Measurements from ENCODE around the gene PIGR. TPM values are rescaled to one million over a fixed set of nuclear protein-coding genes. Genes with fewer than 3 reads are reported as not detected.

PIGR gene
- total RNA-seq, 1 donor from 2014 or later = not detected

- Mint-ChIP-seq H3K27ac (ENCODE audit: unreplicated experiment) (no peak overlapping the region), H3K27me3 (ENCODE audit: unreplicated experiment) (peaks cover 1% of the 10 kb centered on the region), H3K9me3 (ENCODE audit: unreplicated experiment) (no peaks in the 10 kb centered on the region), H3K36me3 (ENCODE audit: low read depth, unreplicated experiment) (no peaks in the 10 kb centered on the region), H3K4me1 (ENCODE audit: unreplicated experiment) (peaks cover 3% of the 10 kb centered on the region), H3K4me3 (ENCODE audit: unreplicated experiment) (no peak overlapping the region)
- no peak for DNase-seq (ENCODE audit: low spot score)
- TF ChIP-seq CTCF (IDR thresholded peaks at IDR 0.05; ENCODE audit: unreplicated experiment) = no peak
These were observed 58.6 kb downstream of the PIGR start for GRCh38 chr1:206887701-206888100.

- no peak for DNase-seq (ENCODE audit: low spot score)
- peaks cover 1% of the 10 kb centered on the region for H3K27me3 Mint-ChIP-seq (ENCODE audit: unreplicated experiment)
- H3K9me3 Mint-ChIP-seq (ENCODE audit: unreplicated experiment) = no peaks in the 10 kb centered on the region
- no peak for TF ChIP-seq CTCF (IDR thresholded peaks at IDR 0.05; ENCODE audit: unreplicated experiment)
- H3K27ac Mint-ChIP-seq (ENCODE audit: unreplicated experiment) = no peak overlapping the region
- H3K4me3 Mint-ChIP-seq (ENCODE audit: unreplicated experiment) = no peak overlapping the region
- no peaks in the 10 kb centered on the region for H3K36me3 Mint-ChIP-seq (ENCODE audit: low read depth, unreplicated experiment)
- peaks cover 3% of the 10 kb centered on the region for H3K4me1 Mint-ChIP-seq (ENCODE audit: unreplicated experiment)
These were observed 59.4 kb downstream of the PIGR start for GRCh38 chr1:206886831-206887230.

- Mint-ChIP-seq H3K9me3 (ENCODE audit: unreplicated experiment) (no peaks in the 10 kb centered on the region), H3K4me1 (ENCODE audit: unreplicated experiment) (no peaks in the 10 kb centered on the region), H3K36me3 (ENCODE audit: low read depth, unreplicated experiment) (no peaks in the 10 kb centered on the region), H3K27me3 (ENCODE audit: unreplicated experiment) (peaks cover 1% of the 10 kb centered on the region), H3K27ac (ENCODE audit: unreplicated experiment) (no peak overlapping the region), H3K4me3 (ENCODE audit: unreplicated experiment) (no peak overlapping the region)
- no peak for DNase-seq (ENCODE audit: low spot score)
- TF ChIP-seq CTCF (IDR thresholded peaks at IDR 0.05; ENCODE audit: unreplicated experiment) = no peak
These were observed 60.8 kb downstream of the PIGR start for GRCh38 chr1:206885341-206886060.

- H3K9me3 Mint-ChIP-seq (ENCODE audit: unreplicated experiment) = no peaks in the 10 kb centered on the region
- H3K4me1 Mint-ChIP-seq (ENCODE audit: unreplicated experiment) = no peaks in the 10 kb centered on the region
These were observed 62.4 kb downstream of the PIGR start for GRCh38 chr1:206883876-206884275.

More at GRCh38 chr1:206883876-206884275, 62.4 kb downstream of the PIGR start:
- Mint-ChIP-seq H3K27ac (ENCODE audit: unreplicated experiment) (no peak overlapping the region), H3K36me3 (ENCODE audit: low read depth, unreplicated experiment) (no peaks in the 10 kb centered on the region), H3K4me3 (ENCODE audit: unreplicated experiment) (no peak overlapping the region), H3K27me3 (ENCODE audit: unreplicated experiment) (peaks cover 1% of the 10 kb centered on the region)
- no peak for DNase-seq (ENCODE audit: low spot score)
- TF ChIP-seq CTCF (IDR thresholded peaks at IDR 0.05; ENCODE audit: unreplicated experiment) = no peak

Measured in endothelial cell (in vitro differentiated cells).